HCT116 (cell line): Measurements from ENCODE around the gene TTC6.

Experiments
- POLR2A ChIP-seq: IDR thresholded peaks from 2 replicates; pipeline ENCODE4 v1.7.0; 2011; ENCODE audit warnings: borderline replicate concordance; ENCODE audit not compliant: insufficient read depth, insufficient read length; ENCODE audit errors: extremely low read depth
- SRF ChIP-seq: IDR thresholded peaks from 2 replicates; pipeline ENCODE4 v1.6.1; 2012; ENCODE audit warnings: low read depth
- TF ChIP-seq, protein P1 (sequence below): IDR thresholded peaks from 2 replicates; pipeline ENCODE4 v1.6.1; 2011; ENCODE audit warnings: mild to moderate bottlenecking, low read length, moderate library complexity; ENCODE audit not compliant: insufficient replicate concordance; ENCODE audit errors: extremely low read depth
- TF ChIP-seq, protein P2 (sequence below), 3 experiments: fragments of 200-600 bp in 1 of 3; sonication (generic) in 1 of 3; IDR thresholded peaks in 2 of 3; conservative IDR thresholded peaks in 1 of 3; 2 replicates each; pipeline ENCODE4 v1.5.1; 2012 to 2017; ENCODE audit warnings: low read depth in 2 of 3, low read length in 2 of 3, antibody characterized with exemption in 1 of 3, borderline replicate concordance in 1 of 3, control low read depth in 1 of 3, mild to moderate bottlenecking in 1 of 3, mixed read lengths in 1 of 3, mixed run types in 1 of 3, moderate library complexity in 1 of 3; ENCODE audit not compliant: insufficient read depth in 1 of 3

DNA sequence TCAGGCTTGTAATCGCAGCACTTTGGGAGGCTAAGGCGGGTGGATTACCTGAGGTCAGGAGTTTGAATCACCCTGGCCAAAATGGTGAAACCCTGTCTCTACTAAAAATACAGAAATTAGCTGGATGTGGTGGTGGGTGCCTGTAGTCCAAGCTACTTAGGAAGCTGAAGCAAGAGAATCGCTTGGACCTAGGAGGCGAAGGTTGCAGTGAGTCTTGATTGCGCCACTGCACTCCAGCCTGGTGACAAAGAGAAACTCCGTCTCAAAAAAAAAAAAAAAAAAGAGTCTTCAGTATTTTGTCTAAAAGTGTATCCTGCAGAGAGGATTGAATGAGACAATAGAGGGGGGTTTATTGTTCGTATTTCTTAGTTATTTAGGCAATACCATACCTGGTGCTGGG lies 25.7 kb upstream of the TTC6 start:
- TF ChIP-seq POLR2A = no peak
- TF ChIP-seq, protein P1, sequence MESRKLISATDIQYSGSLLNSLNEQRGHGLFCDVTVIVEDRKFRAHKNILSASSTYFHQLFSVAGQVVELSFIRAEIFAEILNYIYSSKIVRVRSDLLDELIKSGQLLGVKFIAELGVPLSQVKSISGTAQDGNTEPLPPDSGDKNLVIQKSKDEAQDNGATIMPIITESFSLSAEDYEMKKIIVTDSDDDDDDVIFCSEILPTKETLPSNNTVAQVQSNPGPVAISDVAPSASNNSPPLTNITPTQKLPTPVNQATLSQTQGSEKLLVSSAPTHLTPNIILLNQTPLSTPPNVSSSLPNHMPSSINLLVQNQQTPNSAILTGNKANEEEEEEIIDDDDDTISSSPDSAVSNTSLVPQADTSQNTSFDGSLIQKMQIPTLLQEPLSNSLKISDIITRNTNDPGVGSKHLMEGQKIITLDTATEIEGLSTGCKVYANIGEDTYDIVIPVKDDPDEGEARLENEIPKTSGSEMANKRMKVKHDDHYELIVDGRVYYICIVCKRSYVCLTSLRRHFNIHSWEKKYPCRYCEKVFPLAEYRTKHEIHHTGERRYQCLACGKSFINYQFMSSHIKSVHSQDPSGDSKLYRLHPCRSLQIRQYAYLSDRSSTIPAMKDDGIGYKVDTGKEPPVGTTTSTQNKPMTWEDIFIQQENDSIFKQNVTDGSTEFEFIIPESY = no peak
- TF ChIP-seq SRF = no peak
- TF ChIP-seq, protein P2, sequence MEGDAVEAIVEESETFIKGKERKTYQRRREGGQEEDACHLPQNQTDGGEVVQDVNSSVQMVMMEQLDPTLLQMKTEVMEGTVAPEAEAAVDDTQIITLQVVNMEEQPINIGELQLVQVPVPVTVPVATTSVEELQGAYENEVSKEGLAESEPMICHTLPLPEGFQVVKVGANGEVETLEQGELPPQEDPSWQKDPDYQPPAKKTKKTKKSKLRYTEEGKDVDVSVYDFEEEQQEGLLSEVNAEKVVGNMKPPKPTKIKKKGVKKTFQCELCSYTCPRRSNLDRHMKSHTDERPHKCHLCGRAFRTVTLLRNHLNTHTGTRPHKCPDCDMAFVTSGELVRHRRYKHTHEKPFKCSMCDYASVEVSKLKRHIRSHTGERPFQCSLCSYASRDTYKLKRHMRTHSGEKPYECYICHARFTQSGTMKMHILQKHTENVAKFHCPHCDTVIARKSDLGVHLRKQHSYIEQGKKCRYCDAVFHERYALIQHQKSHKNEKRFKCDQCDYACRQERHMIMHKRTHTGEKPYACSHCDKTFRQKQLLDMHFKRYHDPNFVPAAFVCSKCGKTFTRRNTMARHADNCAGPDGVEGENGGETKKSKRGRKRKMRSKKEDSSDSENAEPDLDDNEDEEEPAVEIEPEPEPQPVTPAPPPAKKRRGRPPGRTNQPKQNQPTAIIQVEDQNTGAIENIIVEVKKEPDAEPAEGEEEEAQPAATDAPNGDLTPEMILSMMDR (IDR thresholded peaks at IDR 0.05 in 2 of 3, conservative IDR thresholded peaks at IDR 0.05 in 1 of 3; ENCODE audit: borderline replicate concordance in 1 of 3, insufficient read depth in 1 of 3, low read depth in 2 of 3, low read length in 2 of 3) = no peak
